A549 (cell line): ENCODE data around the gene NDRG2. TPM values are rescaled to one million over a fixed set of nuclear protein-coding genes. Genes with fewer than 3 reads are reported as not detected.

Experiments used
- ATAC-seq, 2 experiments: fragments of 200-7000 bp in 1 of 2; fragments of >200 bp in 1 of 2; cut with Nextera tagmentation in 1 of 2; cut with Tn5 transposase in 1 of 2; 3 replicates each; pipeline versions ENCODE4 v1.8.0 to v1.9.1; 2018 to 2020; ENCODE audit warnings: mild to moderate bottlenecking in 1 of 2, moderate library complexity in 1 of 2
- CTCF ChIA-PET: fragments of 300-600 bp; sonication (Branson Sonifier 250); formaldehyde crosslinking; extraction: SDS; loops from one replicate; lab custom pipeline; 2021; ENCODE audit warnings: antibody characterized with exemption, inconsistent platforms; lab: Yijun Ruan, JAX
- POLR2A ChIA-PET: fragments of 350-600 bp; formaldehyde crosslinking; extraction: SDS; loops from one replicate; lab custom pipeline; 2021; ENCODE audit warnings: antibody characterized with exemption, inconsistent platforms; lab: Yijun Ruan, JAX
- DNase-seq, 2 experiments: peaks; one replicate each; pipeline versions ENCODE4 v3.0.0 to v3.0.0-alpha.2; 2011 to 2016; ENCODE audit warnings: low read depth in 1 of 2, low spot score in 1 of 2
- FAIRE-seq: peaks from 2 replicates; lab custom pipeline; 2011; peaks lifted over from hg19 to GRCh38; lab: Jason Lieb, UNC
- H3K27ac ChIP-seq, 2 experiments: fragments of >200 bp; sonication (Bioruptor Twin); formaldehyde crosslinking; 3 replicates each; pipeline ENCODE4 v1.5.1; 2016 to 2017
- H3K4me1 ChIP-seq: fragments of >200 bp; sonication (Bioruptor Twin); formaldehyde crosslinking; 3 replicates; pipeline ENCODE4 v1.6.1; 2016
- H3K4me2 ChIP-seq: fragments of >200 bp; sonication (Bioruptor Twin); formaldehyde crosslinking; 3 replicates; pipeline ENCODE4 v1.6.1; 2016
- H3K4me3 ChIP-seq: fragments of >200 bp; sonication (Bioruptor Twin); formaldehyde crosslinking; 3 replicates; pipeline ENCODE4 v1.5.1; 2016
- H3K9me3 ChIP-seq: fragments of >200 bp; sonication (Bioruptor Twin); formaldehyde crosslinking; 3 replicates; pipeline ENCODE4 v1.6.1; 2016
- BCL3 ChIP-seq: fragments of >200 bp; sonication (Bioruptor Twin); formaldehyde crosslinking; IDR thresholded peaks from 3 replicates; pipeline ENCODE4 v1.6.1; 2016
- CHD2 ChIP-seq: fragments of 150-350 bp; IDR thresholded peaks from 2 replicates; pipeline ENCODE4 v1.6.1; 2014; ENCODE audit warnings: low read length; ENCODE audit not compliant: partially characterized antibody
- ESRRA ChIP-seq: fragments of 150-350 bp; IDR thresholded peaks from 2 replicates; pipeline ENCODE4 v1.6.1; 2014; ENCODE audit warnings: mild to moderate bottlenecking, low read length, borderline replicate concordance
- FOSL2 ChIP-seq, 2 experiments: fragments of 450-650 bp in 1 of 2; fragments of >200 bp in 1 of 2; sonication (Bioruptor Twin) in 1 of 2; formaldehyde crosslinking; IDR thresholded peaks; 2 replicates each; pipeline versions ENCODE4 v1.5.0 to v1.6.1; 2016 to 2020; ENCODE audit warnings: mild to moderate bottlenecking in 1 of 2, moderate library complexity in 1 of 2
- GATA3 ChIP-seq: IDR thresholded peaks from 2 replicates; pipeline ENCODE4 v1.6.1; 2012; ENCODE audit warnings: borderline replicate concordance
- HEYL ChIP-seq: fragments of 250-450 bp; sonication (Bioruptor Pico); IDR thresholded peaks from 2 replicates; pipeline ENCODE4 v1.8.0; 2021; ENCODE audit warnings: mild to moderate bottlenecking, moderate library complexity
- HOXB13 ChIP-seq: fragments of 250-450 bp; sonication (Bioruptor Pico); IDR thresholded peaks from 2 replicates; pipeline ENCODE4 v1.5.0; 2020; ENCODE audit warnings: low read depth, mild to moderate bottlenecking, moderate library complexity
- JUN ChIP-seq, 2 experiments: fragments of >200 bp; sonication (Bioruptor Twin); formaldehyde crosslinking; IDR thresholded peaks; 2 replicates in 1 of 2; 3 replicates in 1 of 2; pipeline ENCODE4 v1.6.1; 2016 to 2017
- KDM5A ChIP-seq: fragments of 200-600 bp; sonication (generic); IDR thresholded peaks from 2 replicates; pipeline ENCODE4 v1.6.1; 2016; ENCODE audit warnings: antibody characterized with exemption, mild to moderate bottlenecking
- MAZ ChIP-seq: fragments of 150-350 bp; IDR thresholded peaks from 2 replicates; pipeline ENCODE4 v1.6.1; 2014; ENCODE audit warnings: antibody characterized with exemption, low read depth, low read length, borderline replicate concordance
- POLR2A ChIP-seq: IDR thresholded peaks from 2 replicates; pipeline ENCODE4 v1.6.1; 2012; ENCODE audit warnings: mild to moderate bottlenecking, low read length
- RARB ChIP-seq: fragments of 250-450 bp; sonication (Bioruptor Pico); IDR thresholded peaks from 2 replicates; pipeline ENCODE4 v1.8.0; 2021; ENCODE audit warnings: mild to moderate bottlenecking, moderate library complexity
- SMC3 ChIP-seq: fragments of >200 bp; sonication (Bioruptor Twin); formaldehyde crosslinking; IDR thresholded peaks from 3 replicates; pipeline ENCODE4 v1.6.1; 2018; ENCODE audit warnings: inconsistent platforms
- TFCP2L1 ChIP-seq: fragments of 250-450 bp; sonication (Bioruptor Pico); IDR thresholded peaks from 2 replicates; pipeline ENCODE4 v1.5.0; 2021; ENCODE audit warnings: mild to moderate bottlenecking
- TP53 ChIP-seq: fragments of 250-450 bp; sonication (Bioruptor Pico); IDR thresholded peaks from 2 replicates; pipeline ENCODE4 v1.5.0; 2021; ENCODE audit warnings: mild to moderate bottlenecking, moderate library complexity
- WGBS: methylation state at CpG from one replicate; pipeline ENCODE4 v1.1.6; 2017; ENCODE audit errors: missing lambda C conversion rate; 5-methylcytosine and 5-hydroxymethylcytosine counted together
- polyA plus RNA-seq, 4 experiments: library from polyadenylated mRNA; depleted of rRNA in 3 of 4; stranded (reverse); fragments of >200 nt; fragmentation: RNase III in 1 of 4; extraction: RNeasy Plus Mini Kit Qiagen cat#74134 plus additional on column Dnase treatment in 1 of 4; gene quantifications; 2 replicates in 3 of 4; 3 replicates in 1 of 4; pipeline ENCODE4 v1.2.3, GENCODE V29; 2011 to 2017
- TF ChIP-seq, protein P1 (sequence below): IDR thresholded peaks from 2 replicates; pipeline ENCODE4 v1.6.1; 2012; ENCODE audit warnings: low read depth, borderline replicate concordance
- TF ChIP-seq, protein P2 (sequence below): fragments of >200 bp; sonication (Bioruptor Twin); formaldehyde crosslinking; IDR thresholded peaks from 3 replicates; pipeline ENCODE4 v1.5.1; 2016
- TF ChIP-seq, protein P3 (sequence below): fragments of 150-350 bp; IDR thresholded peaks from 2 replicates; pipeline ENCODE4 v1.6.1; 2014; ENCODE audit warnings: low read depth, mild to moderate bottlenecking, low read length

Gene NDRG2
- polyA plus RNA-seq, 2 of the 4 experiments (the other 2 are of a cell fraction): 4.7 to 6.8 TPM

DNA sequence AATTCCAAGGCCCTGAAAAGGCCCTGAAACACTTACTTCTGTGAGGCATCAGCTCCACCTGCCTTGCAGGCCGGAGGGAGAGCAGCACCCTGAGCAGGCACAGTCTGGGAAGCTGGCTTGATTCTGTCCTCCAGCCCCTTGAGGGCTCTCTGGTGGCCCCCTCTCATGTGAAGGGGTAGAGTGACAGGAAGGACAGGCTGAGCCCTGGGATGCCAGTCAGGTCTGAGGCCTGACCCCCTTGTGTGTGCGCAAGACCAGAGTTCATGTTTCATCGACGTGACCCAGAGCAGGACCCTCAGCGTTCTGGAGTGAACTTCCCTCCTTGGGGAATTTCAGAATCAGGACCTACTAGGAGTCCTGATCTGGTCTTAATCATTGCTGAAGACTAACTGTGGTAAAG, 34.0 kb upstream of the NDRG2 start:
- no peak overlapping the region for H3K4me3 ChIP-seq
- no peak for FAIRE-seq
- peaks cover 37% of the 10 kb centered on the region for H3K4me1 ChIP-seq
- POLR2A ChIA-PET: interaction anchor here (1.0 kb wide), 1 partner anchor 12 kb away, joined by 3 read pairs; no protein-coding TSS in a partner anchor
- DNase-seq: no peak
- no peak overlapping the region for H3K4me2 ChIP-seq
- H3K27ac ChIP-seq: no peak overlapping the region
- 84% methylated on average over 5 of the region's 5 CpGs for WGBS
- CTCF ChIA-PET: interaction anchor here (0.8 to 4.8 kb wide), 5 partner anchors 9 to 44 kb away, joined by 3 to 26 read pairs (median 5); no protein-coding TSS in a partner anchor
- no peaks in the 10 kb centered on the region for H3K9me3 ChIP-seq
- no peak for TF ChIP-seq ESRRA
- no peak for ATAC-seq

DNA sequence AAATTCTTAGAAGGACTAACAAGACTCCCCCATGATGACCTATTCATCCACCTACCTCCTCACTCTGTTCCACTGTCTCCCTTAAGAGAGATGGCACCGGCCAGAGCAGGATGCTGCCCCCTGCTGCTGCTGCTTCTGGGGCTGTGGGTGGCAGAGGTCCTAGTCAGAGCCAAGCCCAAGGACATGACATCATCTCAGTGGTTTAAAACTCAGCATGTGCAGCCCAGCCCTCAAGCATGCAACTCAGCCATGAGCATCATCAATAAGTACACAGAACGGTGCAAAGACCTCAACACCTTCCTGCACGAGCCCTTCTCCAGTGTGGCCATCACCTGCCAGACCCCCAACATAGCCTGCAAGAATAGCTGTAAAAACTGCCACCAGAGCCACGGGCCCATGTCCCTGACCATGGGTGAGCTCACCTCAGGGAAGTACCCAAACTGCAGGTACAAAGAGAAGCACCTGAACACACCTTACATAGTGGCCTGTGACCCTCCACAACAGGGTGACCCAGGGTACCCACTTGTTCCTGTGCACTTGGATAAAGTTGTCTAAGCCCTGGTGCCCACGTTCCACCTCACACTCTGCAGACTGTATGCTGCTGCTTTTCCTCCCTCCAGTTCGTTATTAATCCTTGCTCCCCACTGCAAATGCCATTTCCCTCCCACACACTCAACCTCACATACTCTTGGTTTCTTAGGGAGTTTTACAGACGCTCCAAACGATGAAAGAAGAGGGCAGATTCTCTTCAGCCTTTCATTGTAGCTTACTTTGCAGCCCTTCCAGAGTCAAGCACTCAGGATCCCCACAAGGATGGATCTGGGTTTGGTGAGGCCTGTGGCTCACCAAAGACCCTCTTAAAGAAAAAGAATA, 33.2 kb upstream of the NDRG2 start, which contains the start of gene RNASE8:
Gene RNASE8 (plus strand): TSS at position 20 of the 873 bp plus-strand sequence. CDS start 71 bp downstream, at position 91.
- Histone ChIP-seq H3K9me3 (no peaks in the 10 kb centered on the region), H3K4me3 (no peak within 1 kb of the TSS), H3K4me1 (peaks cover 29% of the 10 kb centered on the region), H3K27ac (no peak within 1 kb of the TSS), H3K4me2 (no peak within 1 kb of the TSS)
- no peak for DNase-seq
- peak in 1 of 2 experiments; percentile 46; a peak in 2 of 6 replicates for ATAC-seq
- no peak for FAIRE-seq
- CTCF ChIA-PET: interaction anchor here (1.0 to 4.8 kb wide), 6 partner anchors 10 to 48 kb away, joined by 3 to 26 read pairs (median 5); no protein-coding TSS in a partner anchor
- 62% methylated on average over 8 of the region's 8 CpGs for WGBS
- TF ChIP-seq RARB (CRISPR knock-in tag): no peak
- TF ChIP-seq HOXB13: no peak
- TF ChIP-seq BCL3: no peak
- no peak for TF ChIP-seq POLR2A
- TF ChIP-seq, protein P1, sequence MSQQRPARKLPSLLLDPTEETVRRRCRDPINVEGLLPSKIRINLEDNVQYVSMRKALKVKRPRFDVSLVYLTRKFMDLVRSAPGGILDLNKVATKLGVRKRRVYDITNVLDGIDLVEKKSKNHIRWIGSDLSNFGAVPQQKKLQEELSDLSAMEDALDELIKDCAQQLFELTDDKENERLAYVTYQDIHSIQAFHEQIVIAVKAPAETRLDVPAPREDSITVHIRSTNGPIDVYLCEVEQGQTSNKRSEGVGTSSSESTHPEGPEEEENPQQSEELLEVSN: no peak
- TF ChIP-seq MAZ: no peak
- no peak for TF ChIP-seq GATA3
- TF ChIP-seq JUN (IDR thresholded peaks at IDR 0.05): no peak
- TF ChIP-seq HEYL (CRISPR knock-in tag): no peak
- TF ChIP-seq, protein P2, sequence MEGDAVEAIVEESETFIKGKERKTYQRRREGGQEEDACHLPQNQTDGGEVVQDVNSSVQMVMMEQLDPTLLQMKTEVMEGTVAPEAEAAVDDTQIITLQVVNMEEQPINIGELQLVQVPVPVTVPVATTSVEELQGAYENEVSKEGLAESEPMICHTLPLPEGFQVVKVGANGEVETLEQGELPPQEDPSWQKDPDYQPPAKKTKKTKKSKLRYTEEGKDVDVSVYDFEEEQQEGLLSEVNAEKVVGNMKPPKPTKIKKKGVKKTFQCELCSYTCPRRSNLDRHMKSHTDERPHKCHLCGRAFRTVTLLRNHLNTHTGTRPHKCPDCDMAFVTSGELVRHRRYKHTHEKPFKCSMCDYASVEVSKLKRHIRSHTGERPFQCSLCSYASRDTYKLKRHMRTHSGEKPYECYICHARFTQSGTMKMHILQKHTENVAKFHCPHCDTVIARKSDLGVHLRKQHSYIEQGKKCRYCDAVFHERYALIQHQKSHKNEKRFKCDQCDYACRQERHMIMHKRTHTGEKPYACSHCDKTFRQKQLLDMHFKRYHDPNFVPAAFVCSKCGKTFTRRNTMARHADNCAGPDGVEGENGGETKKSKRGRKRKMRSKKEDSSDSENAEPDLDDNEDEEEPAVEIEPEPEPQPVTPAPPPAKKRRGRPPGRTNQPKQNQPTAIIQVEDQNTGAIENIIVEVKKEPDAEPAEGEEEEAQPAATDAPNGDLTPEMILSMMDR: no peak
- TF ChIP-seq CHD2: no peak
- TF ChIP-seq SMC3: no peak
- TF ChIP-seq, protein P3, sequence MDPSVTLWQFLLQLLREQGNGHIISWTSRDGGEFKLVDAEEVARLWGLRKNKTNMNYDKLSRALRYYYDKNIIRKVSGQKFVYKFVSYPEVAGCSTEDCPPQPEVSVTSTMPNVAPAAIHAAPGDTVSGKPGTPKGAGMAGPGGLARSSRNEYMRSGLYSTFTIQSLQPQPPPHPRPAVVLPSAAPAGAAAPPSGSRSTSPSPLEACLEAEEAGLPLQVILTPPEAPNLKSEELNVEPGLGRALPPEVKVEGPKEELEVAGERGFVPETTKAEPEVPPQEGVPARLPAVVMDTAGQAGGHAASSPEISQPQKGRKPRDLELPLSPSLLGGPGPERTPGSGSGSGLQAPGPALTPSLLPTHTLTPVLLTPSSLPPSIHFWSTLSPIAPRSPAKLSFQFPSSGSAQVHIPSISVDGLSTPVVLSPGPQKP: no peak
- TF ChIP-seq TFCP2L1 (CRISPR knock-in tag): no peak
- POLR2A ChIA-PET: no interaction called here

GRCh38 chr14:21056520-21057163, 31.8 kb upstream of the NDRG2 start:
- FAIRE-seq: no peak
- Histone ChIP-seq H3K4me1 (peaks cover 20% of the 10 kb centered on the region), H3K4me3 (no peak overlapping the region), H3K4me2 (no peak overlapping the region), H3K27ac (no peak overlapping the region), H3K9me3 (no peaks in the 10 kb centered on the region)
- ChIA-PET POLR2A (no interaction called here), CTCF (interaction anchor here (0.6 to 4.8 kb wide), 10 partner anchors 10 to 85 kb away, joined by 3 to 26 read pairs (median 4); partner anchors contain the start of gene ARHGEF40)
- no peak for ATAC-seq
- WGBS: 84% methylated on average over 10 of the region's 10 CpGs
- no peak for DNase-seq
- no peak for TF ChIP-seq FOSL2 (IDR thresholded peaks at IDR 0.05)
- no peak for TF ChIP-seq FOSL2 (CRISPR knock-in tag; IDR thresholded peaks at IDR 0.05)
- no peak for TF ChIP-seq GATA3
- TF ChIP-seq POLR2A: no peak
- no peak for TF ChIP-seq TP53
- no peak for TF ChIP-seq KDM5A
